HG03139 (cell line): ENCODE measurements around the gene INSIG1.

Experiments used
- ATAC-seq: cut with Tn5 transposase; IDR thresholded peaks from one replicate; pipeline ENCODE4 v1.9.1; 2021; ENCODE audit not compliant: unreplicated experiment

Gene INSIG1

DNA sequence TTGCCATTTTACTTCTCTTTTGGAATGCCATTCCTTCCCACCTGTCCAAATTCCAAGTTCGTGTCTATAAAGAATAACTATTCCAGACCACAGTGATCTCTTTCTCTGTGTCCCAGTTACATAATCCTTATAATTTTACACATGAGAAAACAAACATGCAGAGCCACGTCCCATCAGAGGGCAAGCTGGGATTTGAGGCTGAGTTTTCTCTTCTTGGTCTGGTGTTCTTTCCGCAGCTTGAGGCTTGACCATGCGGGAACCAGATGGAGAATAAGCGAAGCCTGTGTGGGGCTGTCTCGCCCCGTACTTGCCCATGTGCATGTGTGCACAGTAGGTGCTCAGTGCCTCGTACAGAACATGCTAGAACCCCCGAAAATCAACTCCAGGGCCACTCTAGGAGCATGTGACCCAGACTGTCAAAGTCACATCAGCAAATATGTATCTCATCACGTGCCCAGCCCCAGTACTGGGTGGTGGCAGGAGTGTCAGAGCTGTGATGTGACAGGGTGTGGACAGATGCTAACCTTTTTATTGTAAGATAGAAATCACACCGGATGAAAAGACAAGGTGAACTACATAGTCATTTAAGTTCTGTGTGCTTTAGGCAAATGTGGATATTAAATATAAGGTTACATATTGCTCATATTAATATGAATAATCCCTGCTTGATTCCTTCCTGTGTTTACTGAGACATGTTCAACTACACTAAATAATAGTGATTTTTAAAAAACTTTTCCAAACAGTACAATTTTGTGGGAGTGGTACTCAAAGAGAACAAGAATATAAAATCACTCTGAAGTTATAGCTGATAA is 3.2 kb downstream of the INSIG1 start:
- no peak for ATAC-seq

GRCh38 chr7:155303039-155303593 is 5.4 kb downstream of the INSIG1 start:
- no peak for ATAC-seq

GRCh38 chr7:155303897-155304296 is 6.2 kb downstream of the INSIG1 start:
- no peak for ATAC-seq

DNA sequence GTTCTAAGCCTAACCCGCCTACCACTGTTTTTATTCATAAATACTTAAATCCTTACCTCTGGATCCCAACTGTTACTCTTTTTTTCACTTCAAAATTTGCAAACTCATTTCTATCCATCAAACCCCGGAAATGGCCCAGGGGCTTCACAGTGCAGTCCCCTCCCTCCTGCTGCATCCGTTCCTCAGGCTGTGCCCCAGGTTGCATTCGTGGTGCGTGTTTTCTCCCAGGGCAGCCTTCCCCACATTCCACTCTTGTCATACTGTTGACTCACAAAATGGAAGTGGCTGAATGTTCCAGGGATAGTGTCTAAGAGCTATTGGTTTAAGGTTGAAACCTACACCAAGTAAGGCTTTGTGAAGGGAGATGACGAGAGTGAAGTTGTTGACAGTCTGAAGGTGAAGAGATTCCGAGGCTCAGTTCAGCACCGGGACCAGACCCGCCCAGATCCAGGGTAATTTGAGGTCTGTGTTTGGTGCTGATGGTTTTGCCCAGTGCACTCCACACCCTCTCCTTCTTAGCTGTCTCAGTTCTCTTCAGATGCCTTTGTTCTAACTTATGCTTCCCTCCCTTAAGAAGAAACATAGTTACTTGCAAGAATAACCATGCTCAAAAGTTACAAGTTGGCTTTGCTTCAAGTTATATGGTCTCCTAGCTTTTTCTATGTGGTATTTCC is 7.7 kb downstream of the INSIG1 start:
- ATAC-seq: no peak

DNA sequence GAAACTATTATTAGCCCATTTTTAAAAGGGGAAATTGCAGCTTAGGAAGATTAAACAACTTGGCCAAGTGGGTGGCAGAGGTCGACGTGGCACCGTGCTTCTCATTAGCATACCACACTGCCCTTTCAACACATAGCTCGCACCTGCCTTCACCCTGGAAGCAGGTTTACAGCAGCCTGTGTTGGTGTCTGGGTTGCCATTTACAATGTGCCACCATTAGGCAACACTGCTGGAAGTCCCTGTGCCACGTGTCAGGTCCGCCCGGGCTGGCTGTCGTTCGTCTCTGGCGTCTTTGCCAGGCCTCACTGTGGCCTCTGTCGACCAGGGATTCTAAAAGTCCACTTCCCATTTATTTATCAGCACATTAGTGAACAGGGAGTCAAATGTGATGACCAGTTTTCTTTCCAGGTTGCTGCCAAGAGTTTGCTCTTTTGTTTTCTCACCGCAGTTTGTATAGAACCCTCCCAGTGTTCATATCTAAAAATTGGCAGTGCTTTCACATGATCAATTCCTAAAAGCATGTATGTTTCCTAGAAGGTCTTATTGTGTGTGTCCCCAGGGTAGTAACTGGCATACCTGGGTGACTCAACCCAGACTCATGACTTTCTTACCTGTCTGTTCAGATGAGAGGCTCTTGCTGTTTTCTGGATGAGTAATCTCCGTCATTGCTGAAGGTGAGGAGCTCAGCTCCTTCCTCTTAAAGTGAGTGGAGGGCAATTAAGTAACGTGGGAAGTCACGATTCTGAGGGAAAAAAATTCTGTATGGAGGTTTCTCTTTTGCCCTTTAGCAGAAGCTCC is 9.2 kb downstream of the INSIG1 start:
- no peak for ATAC-seq

DNA sequence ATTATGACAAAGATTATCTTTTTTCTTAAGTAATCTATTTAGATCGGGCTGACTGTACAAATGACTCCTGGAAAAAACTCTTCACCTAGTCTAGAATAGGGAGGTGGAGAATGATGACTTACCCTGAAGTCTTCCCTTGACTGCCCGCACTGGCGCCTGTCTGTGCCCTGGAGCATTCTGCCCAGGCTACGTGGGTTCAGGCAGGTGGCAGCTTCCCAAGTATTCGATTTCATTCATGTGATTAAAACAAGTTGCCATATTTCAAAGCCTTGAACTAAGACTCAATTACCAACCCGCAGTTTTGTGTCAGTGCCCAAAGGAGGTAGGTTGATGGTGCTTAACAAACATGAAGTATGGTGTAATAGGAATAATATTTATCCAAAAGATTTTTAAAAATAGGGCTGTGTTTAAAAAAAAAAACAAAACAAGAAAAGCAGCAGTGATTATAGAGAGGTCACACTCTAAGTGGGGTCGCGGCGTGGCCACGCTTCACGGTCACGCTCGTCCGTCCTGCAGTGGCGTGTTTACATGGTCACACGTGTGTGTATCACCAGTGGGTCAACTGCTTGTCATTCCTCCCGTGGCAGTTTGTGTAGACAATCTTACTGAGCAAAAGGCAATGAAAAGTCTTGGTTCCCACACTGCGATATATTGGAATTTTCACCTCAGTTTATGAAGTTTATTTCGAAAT is 10.8 kb downstream of the INSIG1 start:
- no peak for ATAC-seq

DNA sequence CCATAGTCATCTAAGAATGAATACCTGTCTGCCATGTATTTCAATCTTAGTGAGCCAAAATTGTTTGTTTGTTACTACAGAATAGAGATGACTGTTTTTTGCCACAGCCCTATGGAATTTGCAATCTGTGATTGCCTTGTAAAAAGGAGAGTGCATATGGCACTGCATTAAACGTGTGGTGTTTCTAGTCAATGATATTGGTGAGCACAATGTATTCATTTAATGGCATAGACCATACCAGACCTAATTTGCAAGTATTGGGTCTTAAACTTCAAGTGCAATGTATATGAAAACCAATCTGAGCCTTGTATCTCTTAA is 11.3 kb downstream of the INSIG1 start:
- ATAC-seq: no peak

- ATAC-seq: no peak
Observed at GRCh38 chr7:155310425-155311114, 12.9 kb downstream of the INSIG1 start.

DNA sequence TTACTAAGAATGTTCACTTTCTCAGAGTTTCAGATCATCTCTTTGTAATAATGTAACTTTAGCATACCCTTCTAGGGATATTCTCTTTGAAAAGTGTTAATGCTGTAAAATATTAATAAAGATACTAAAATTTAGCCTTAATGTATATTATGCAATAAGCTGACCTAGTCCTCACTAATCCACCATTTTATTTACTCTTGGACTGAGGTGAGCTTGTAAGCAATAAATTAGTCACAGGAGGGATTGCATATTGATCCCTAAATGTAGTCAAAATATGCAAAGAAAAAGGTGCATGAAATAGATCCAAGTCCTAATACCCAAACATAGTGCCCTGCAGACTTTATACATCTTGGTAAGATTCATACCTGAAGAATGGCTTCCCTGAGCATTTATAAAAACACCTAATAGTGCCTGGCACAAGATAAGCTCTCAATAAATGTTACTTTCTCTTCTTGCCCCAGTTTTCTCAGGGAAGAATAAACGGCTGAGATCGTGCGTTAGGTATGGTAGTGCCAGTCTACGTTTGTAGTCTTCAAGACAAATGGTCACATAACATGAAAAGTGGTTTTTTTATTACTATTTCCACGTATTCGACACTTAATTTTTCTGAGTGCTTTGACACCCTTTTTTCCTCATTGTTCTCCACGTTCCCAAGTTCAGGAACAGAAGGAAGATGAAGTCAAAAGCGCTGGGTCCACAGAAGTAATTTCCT is 14.3 kb downstream of the INSIG1 start:
- ATAC-seq: no peak

DNA sequence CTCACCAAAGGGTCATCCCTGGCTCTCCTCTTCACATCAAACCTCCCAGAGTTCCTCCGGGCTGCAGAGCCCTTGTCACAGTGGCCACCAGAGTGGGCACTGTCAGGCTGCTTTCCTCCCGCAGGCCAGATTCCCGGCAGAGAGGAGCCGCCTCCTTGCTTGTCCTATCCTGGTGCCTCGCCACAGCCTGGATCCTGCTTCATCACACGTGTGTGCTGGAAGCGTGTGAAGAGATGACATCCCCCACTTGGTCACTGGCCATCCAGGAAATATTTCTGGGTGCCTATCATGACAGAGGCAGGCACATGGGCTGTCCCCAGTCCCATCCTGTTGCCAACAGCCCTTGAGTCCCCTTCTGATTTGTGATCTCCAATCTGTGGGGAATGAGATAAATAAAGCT is 15.0 kb downstream of the INSIG1 start:
- ATAC-seq: no peak

DNA sequence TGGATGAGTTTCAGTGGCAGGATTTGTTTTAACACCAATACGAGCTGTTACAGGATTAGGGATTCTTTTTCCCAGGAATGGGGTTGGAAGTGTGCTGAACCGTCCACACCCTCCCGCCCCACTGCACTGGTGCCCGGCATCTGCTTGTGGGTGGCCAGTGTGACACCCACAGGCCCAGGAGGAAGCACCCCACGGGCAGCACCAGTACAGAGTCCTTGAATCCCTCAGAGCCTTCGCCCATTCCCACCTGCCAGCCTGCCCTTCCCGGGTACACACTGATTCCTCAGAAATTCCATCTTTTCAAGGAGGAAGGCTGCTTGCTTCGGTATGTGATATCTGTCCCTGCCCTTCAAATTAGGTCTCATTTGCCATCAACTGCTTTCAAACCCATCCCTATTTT is 15.4 kb downstream of the INSIG1 start:
- ATAC-seq: no peak

DNA sequence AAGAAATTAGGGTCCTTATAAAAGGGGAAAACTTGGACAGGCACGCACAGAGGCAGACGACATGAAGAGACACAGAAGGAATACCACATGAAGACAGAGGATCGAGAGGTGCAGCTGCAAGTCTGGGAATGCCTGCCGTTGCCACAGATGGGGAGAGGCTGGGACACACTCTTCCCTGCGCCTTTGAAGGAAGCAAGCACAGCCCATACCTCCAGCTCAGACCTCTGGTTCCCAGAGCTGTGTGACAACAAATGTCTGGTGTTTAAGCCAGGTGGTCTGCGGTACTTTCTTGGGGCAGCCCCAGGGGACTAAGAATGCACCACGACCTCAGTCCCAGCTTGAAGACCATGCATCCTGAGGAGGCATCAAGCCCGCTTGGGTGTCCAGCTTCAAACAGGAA is 18.3 kb downstream of the INSIG1 start:
- no peak for ATAC-seq

GRCh38 chr7:155316427-155317113 is 18.9 kb downstream of the INSIG1 start:
- ATAC-seq: no peak

GRCh38 chr7:155317114-155317434 is 19.4 kb downstream of the INSIG1 start:
- ATAC-seq: no peak

DNA sequence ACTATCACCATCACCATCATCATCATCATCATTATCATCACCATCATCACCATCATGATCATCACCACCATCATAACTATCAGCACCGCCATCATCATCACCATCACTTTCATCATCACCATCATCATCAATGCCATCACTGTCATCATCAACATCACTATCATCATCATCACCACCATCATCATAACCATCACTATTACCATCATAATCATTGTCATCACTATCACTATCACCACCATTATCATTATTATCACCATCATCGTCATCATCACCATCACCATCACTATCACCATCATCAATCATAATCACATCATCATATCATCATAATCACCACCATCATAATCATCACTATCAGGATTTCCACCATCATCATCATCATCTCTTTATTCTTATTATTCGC is 20.6 kb downstream of the INSIG1 start:
- ATAC-seq: no peak

DNA sequence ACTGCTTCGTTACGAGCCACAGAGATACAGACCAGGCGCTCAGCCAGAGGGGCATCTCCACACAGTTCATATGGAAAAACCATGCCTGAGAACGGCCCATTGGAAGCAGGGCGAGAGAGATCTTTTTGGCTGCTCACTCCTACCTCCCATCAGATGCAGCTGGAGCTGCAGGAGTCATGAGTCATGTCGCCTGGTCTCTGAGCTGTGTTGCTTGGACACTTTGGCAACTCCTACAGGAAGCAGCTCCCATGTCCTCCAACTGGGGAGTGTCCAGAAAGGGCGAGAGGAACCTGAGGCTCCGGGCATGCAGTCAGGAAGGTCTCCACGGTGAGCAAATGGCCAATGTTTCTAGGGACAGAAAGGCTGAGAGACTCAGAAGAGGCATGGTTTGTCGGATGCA is 24.9 kb downstream of the INSIG1 start:
- ATAC-seq: no peak

DNA sequence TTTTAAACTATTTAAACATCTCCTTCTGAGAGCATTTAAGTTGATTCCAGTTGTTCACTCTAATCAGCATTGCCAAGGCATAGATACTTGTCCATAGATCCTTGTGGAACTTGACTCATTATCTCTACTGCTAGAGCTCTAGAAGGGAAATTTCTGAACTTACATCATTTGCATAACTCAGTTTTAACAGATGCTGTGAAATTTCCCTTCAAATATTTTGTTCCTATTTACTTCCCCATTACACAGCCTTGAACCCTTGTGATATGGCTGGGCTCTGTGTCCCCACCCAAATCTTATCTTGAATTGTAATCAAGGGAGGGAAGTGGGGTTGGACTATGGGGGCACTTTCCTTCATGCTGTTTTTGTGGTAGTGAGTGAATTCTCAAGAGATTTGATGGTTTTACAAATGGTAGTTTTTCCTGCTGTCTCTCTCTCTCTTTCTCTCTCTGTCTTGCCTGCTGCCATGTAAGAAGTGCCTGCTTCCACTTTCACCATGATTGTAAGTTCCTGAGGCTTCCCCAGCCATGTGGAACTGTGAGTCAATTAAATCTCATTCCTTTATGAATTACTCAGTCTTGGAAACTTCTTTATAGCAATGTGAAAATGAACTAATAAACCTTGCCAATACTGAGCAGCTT is 25.4 kb downstream of the INSIG1 start:
- no peak for ATAC-seq

- ATAC-seq: no peak
Observed at GRCh38 chr7:155324012-155324917, 26.6 kb downstream of the INSIG1 start.
